Measurements from ENCODE around the gene RNF144A. TPM values are rescaled to one million over a fixed set of nuclear protein-coding genes. Genes with fewer than 3 reads are reported as not detected.

Gene RNF144A
- total RNA-seq, 3 donors from 2014 or later (not counting 1 experiment from before 2014, with no cell fraction given) = 17.3 to 36.7 (median 19.0) TPM

- DNase-seq (no peak), ATAC-seq (no peak)
- Histone ChIP-seq H3K4me3 (ENCODE audit: low read length) (no peak overlapping the region), H3K27ac (ENCODE audit: low read length) (no peak overlapping the region), H3K36me3 (ENCODE audit: control insufficient read depth, insufficient read depth, low read length) (peaks cover 53% of the 10 kb centered on the region), H3K27me3 (ENCODE audit: control insufficient read depth, insufficient read depth, low read length) (no peaks in the 10 kb centered on the region), H3K4me1 (ENCODE audit: control insufficient read depth, insufficient read depth, low read length) (peaks cover 8% of the 10 kb centered on the region), H3K9me3 (ENCODE audit: control insufficient read depth, insufficient read depth, low read length) (no peaks in the 10 kb centered on the region)
- no peaks in the 10 kb centered on the region for H3K9me3 Mint-ChIP-seq
- peaks cover 0 to 15% of the 10 kb centered on the region in 2 donors for H3K4me1 Mint-ChIP-seq
- H3K27me3 Mint-ChIP-seq (ENCODE audit: low read depth in 2 of 2) = no peaks in the 10 kb centered on the region
- 93% methylated on average over 6 of the region's 6 CpGs for WGBS (ENCODE audit: insufficient coverage)
- peaks cover 7% of the 10 kb centered on the region for H3K36me3 Mint-ChIP-seq
- no peak overlapping the region for H3K4me3 Mint-ChIP-seq
- no peak overlapping the region for H3K27ac Mint-ChIP-seq
- no peak for TF ChIP-seq CTCF (IDR thresholded peaks at IDR 0.05)
- intact Hi-C loops (cut with micrococcal nuclease) = no loop called here
Observed at GRCh38 chr2:7028846-7029245, 111.6 kb downstream of the RNF144A start.

DNA sequence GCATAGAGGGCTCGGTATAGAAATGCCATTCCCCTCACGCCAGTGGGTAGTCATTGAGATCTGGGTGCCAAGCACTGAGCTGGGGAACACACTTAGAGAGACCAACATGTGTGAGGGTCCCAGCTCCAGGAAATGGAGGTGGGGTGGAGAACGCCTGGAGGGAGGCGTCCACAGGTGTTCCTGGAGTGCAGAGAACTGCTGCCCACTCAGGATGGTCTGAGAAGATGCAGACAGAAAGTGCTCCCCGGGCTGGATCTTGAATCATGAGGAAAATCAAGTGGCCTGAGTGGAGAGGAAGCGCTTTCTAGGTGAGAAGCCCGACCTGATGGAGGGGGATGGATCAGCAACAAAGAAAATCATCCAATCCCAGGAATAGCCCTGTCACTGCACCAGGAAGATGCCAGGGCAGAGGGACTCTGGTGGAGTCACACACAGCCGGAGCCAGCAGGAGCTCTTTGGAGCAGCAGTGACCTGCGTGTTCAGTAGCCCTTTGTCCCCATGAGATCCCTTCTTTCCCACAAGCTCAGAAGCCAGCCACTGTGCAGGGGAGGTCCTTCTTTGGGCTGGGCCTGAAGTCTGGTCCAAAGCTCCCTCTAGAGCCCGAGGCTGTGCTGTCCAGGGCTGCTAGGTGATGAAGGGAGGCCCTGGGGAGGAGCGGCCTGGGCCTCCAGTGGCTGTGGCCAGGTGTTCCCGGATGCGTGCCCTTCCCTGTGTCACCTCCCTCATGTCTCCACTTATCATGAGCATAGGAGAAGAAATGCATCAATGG, 112.3 kb downstream of the RNF144A start:
- Histone ChIP-seq H3K27ac (ENCODE audit: low read length) (no peak overlapping the region), H3K9me3 (ENCODE audit: control insufficient read depth, insufficient read depth, low read length) (no peaks in the 10 kb centered on the region), H3K4me1 (ENCODE audit: control insufficient read depth, insufficient read depth, low read length) (peaks cover 8% of the 10 kb centered on the region), H3K4me3 (ENCODE audit: low read length) (no peak overlapping the region), H3K36me3 (ENCODE audit: control insufficient read depth, insufficient read depth, low read length) (peaks cover 49% of the 10 kb centered on the region), H3K27me3 (ENCODE audit: control insufficient read depth, insufficient read depth, low read length) (no peaks in the 10 kb centered on the region)
- TF ChIP-seq CTCF (IDR thresholded peaks at IDR 0.05) = no peak
- ATAC-seq = no peak
- Mint-ChIP-seq H3K27me3 (ENCODE audit: low read depth in 2 of 2) (no peaks in the 10 kb centered on the region), H3K36me3 (peaks cover 7% of the 10 kb centered on the region), H3K9me3 (no peaks in the 10 kb centered on the region), H3K4me1 (peaks cover 0 to 15% of the 10 kb centered on the region in 2 donors), H3K4me3 (no peak overlapping the region), H3K27ac (no peak overlapping the region)
- intact Hi-C loops (cut with micrococcal nuclease) = no loop called here
- DNase-seq = no peak
- WGBS (ENCODE audit: insufficient coverage) = 89% methylated on average over 13 of the region's 13 CpGs

GRCh38 chr2:7030810-7031209, 113.6 kb downstream of the RNF144A start:
- intact Hi-C loops (cut with micrococcal nuclease) = no loop called here
- H3K4me1 Mint-ChIP-seq = peaks cover 0 to 15% of the 10 kb centered on the region in 2 donors
- no peak overlapping the region for H3K4me3 Mint-ChIP-seq
- H3K27ac Mint-ChIP-seq = no peak overlapping the region
- WGBS (ENCODE audit: insufficient coverage) = 92% methylated on average over 10 of the region's 11 CpGs
- H3K27ac ChIP-seq (ENCODE audit: low read length) = no peak overlapping the region
- H3K27me3 Mint-ChIP-seq (ENCODE audit: low read depth in 2 of 2) = no peaks in the 10 kb centered on the region
- DNase-seq (no peak), ATAC-seq (no peak)
- H3K4me1 ChIP-seq (ENCODE audit: control insufficient read depth, insufficient read depth, low read length) = peaks cover 8% of the 10 kb centered on the region
- peaks cover 7% of the 10 kb centered on the region for H3K36me3 Mint-ChIP-seq
- H3K36me3 ChIP-seq (ENCODE audit: control insufficient read depth, insufficient read depth, low read length) = peaks cover 44% of the 10 kb centered on the region
- no peaks in the 10 kb centered on the region for H3K27me3 ChIP-seq (ENCODE audit: control insufficient read depth, insufficient read depth, low read length)
- H3K4me3 ChIP-seq (ENCODE audit: low read length) = no peak overlapping the region
- H3K9me3 Mint-ChIP-seq = no peaks in the 10 kb centered on the region
- no peaks in the 10 kb centered on the region for H3K9me3 ChIP-seq (ENCODE audit: control insufficient read depth, insufficient read depth, low read length)
- TF ChIP-seq CTCF (IDR thresholded peaks at IDR 0.05) = no peak

Data from natural killer cell (primary cell).